GM15510 (cell line): ENCODE results near the gene SLC6A17.

Experiments
- POLR2A ChIP-seq: IDR thresholded peaks from 3 replicates; pipeline ENCODE4 v1.6.1; 2011; ENCODE audit warnings: borderline replicate concordance; ENCODE audit not compliant: insufficient read length; ENCODE audit errors: extremely low read depth

The SLC6A17 gene

GRCh38 chr1:110228869-110229268 lies 78.6 kb downstream of the SLC6A17 start:
- no peak for TF ChIP-seq POLR2A

GRCh38 chr1:110229348-110230001 lies 79.2 kb downstream of the SLC6A17 start:
- no peak for TF ChIP-seq POLR2A

- TF ChIP-seq POLR2A: no peak
Measured at GRCh38 chr1:110230381-110231199, 80.3 kb downstream of the SLC6A17 start.

- no peak for TF ChIP-seq POLR2A
Measured at GRCh38 chr1:110233861-110234260, 83.6 kb downstream of the SLC6A17 start.

GRCh38 chr1:110234691-110235090 lies 84.4 kb downstream of the SLC6A17 start:
- no peak for TF ChIP-seq POLR2A

- no peak for TF ChIP-seq POLR2A
Measured at GRCh38 chr1:110235181-110235833, 85.0 kb downstream of the SLC6A17 start.

- TF ChIP-seq POLR2A: no peak
Measured at GRCh38 chr1:110235834-110236682, 85.8 kb downstream of the SLC6A17 start.

- TF ChIP-seq POLR2A: no peak
Measured at GRCh38 chr1:110237386-110238152, 87.3 kb downstream of the SLC6A17 start.

- TF ChIP-seq POLR2A: no peak
Measured at GRCh38 chr1:110239441-110240430, 89.4 kb downstream of the SLC6A17 start.

GRCh38 chr1:110240476-110241210 lies 90.3 kb downstream of the SLC6A17 start:
- TF ChIP-seq POLR2A: no peak

- no peak for TF ChIP-seq POLR2A
Measured at GRCh38 chr1:110241516-110241915, 91.2 kb downstream of the SLC6A17 start.

GRCh38 chr1:110242062-110242461 lies 91.8 kb downstream of the SLC6A17 start:
- no peak for TF ChIP-seq POLR2A
